Mammary epithelial cell (primary cell): ENCODE measurements around the gene VSIG10L2.

Experiments used
- EZH2 ChIP-seq: IDR thresholded peaks from 2 replicates; pipeline ENCODE4 v1.6.1; 2012; ENCODE audit warnings: low read length, inconsistent platforms, borderline replicate concordance
- TF ChIP-seq, protein P1 (sequence below), 2 donors: IDR thresholded peaks in 1 of 2; conservative IDR thresholded peaks in 1 of 2; 2 replicates each; pipeline ENCODE4 v1.5.1; 2011 to 2012; ENCODE audit warnings: inconsistent platforms in 2 of 2, low read length in 2 of 2, mild to moderate bottlenecking in 2 of 2, control low read depth in 1 of 2, low read depth in 1 of 2; ENCODE audit not compliant: insufficient read depth in 1 of 2; ENCODE audit errors: extremely low read depth in 1 of 2

DNA sequence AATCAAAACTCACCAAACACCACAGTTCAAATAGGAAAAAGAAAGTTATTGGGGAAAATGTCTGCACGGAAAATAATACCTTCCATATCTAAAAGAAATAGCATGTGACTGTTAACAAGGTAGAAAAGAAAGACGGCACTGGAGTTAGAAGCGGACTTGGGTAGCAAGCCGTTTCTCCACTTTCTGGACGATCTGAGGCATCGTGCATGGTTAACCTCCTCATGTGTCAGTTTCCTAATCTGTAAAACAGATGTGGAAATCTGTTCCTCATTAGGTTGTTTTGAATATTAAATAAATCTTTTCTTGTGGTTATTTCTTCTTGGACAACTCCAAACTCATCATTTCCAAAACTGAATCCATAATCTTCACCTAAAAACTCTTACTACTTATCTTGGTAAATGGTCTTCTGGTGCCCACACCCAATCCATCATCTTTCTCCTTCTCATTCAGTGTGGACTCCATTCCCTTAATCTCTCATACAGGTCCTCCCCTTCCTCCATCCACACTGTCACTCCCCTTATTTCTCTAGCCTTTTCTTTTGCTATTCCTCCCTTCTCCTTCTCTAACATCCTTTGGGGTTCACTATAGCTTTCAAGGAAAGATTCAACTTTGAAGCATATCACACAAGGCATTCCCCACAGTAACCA, 53.5 kb downstream of the VSIG10L2 start:
- no peak for TF ChIP-seq EZH2
- TF ChIP-seq, protein P1, sequence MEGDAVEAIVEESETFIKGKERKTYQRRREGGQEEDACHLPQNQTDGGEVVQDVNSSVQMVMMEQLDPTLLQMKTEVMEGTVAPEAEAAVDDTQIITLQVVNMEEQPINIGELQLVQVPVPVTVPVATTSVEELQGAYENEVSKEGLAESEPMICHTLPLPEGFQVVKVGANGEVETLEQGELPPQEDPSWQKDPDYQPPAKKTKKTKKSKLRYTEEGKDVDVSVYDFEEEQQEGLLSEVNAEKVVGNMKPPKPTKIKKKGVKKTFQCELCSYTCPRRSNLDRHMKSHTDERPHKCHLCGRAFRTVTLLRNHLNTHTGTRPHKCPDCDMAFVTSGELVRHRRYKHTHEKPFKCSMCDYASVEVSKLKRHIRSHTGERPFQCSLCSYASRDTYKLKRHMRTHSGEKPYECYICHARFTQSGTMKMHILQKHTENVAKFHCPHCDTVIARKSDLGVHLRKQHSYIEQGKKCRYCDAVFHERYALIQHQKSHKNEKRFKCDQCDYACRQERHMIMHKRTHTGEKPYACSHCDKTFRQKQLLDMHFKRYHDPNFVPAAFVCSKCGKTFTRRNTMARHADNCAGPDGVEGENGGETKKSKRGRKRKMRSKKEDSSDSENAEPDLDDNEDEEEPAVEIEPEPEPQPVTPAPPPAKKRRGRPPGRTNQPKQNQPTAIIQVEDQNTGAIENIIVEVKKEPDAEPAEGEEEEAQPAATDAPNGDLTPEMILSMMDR (conservative IDR thresholded peaks at IDR 0.05 in 1 of 2, IDR thresholded peaks at IDR 0.05 in 1 of 2; ENCODE audit: extremely low read depth in 1 of 2, insufficient read depth in 1 of 2, low read depth in 1 of 2, low read length in 2 of 2): no peak
